ENCODE measurements around the gene TWF1.
A peak's percentile ranks its signal among the peaks of the same experiment; 100 is the strongest.
"Not testable (repeated sequence)": the region's sequence is repeated elsewhere in the genome, so short reads cannot be mapped to it uniquely, and the experiment has no call there.

The TWF1 gene

DNA sequence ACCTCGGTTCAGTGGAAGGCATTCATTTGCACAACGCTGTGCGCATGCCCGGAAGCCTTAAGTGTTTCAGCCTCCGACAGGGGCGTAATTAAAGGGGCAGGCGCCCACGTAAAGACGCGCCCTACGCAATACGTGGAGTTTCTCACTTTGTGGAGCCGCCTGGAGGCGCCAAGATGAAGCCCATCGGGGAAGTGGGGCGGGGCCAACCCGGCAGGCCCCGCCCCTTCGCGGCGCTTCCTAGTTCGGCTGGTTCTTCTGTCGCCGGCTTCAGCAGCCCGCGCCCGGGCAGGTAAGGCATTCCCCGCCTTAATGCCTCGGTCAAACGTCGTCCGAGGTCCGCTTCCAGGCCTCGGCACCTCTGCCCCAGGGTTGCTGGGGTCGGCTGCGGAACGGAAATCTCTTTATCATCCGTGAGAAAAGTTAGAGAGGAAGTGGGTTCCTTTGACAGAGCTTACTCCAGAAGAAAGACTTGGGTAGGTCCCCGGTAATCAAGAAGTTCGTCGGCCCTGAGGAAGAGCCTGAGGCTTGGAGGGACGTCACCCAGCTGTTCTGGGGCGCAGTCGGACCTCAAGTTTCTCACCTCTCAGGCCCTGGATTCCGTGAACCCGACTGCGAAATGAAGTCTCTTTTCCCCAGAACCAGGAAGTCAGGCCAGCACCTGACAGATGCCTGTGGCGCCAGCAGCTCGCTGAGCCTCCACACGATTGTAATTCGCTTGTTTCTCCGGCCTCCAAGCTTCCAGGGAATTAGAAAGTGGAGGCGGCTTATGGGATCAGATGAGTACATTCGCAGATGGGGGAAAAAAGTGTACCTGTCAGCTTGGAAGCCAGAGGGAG lies 47.2 kb downstream of the TWF1 start, which contains the start of the genes IRAK4 and PUS7L:
Gene IRAK4 (plus strand): TSS at position 224 of the 836 bp plus-strand sequence. CDS start 9,161 bp downstream, outside the sequence.
Gene PUS7L (minus strand): TSS at position 63 of the 836 bp plus-strand sequence. CDS start 3,545 bp downstream, outside the sequence.
- H3K36me3 ChIP-seq (ENCODE audit: control insufficient read depth, insufficient read depth, low read length): no peaks in the 10 kb centered on the region
- H3K4me3 ChIP-seq (replicated peaks; ENCODE audit: low read depth, low read length): peak within 1 kb of the TSS; percentile 83
- TF ChIP-seq, protein P1, sequence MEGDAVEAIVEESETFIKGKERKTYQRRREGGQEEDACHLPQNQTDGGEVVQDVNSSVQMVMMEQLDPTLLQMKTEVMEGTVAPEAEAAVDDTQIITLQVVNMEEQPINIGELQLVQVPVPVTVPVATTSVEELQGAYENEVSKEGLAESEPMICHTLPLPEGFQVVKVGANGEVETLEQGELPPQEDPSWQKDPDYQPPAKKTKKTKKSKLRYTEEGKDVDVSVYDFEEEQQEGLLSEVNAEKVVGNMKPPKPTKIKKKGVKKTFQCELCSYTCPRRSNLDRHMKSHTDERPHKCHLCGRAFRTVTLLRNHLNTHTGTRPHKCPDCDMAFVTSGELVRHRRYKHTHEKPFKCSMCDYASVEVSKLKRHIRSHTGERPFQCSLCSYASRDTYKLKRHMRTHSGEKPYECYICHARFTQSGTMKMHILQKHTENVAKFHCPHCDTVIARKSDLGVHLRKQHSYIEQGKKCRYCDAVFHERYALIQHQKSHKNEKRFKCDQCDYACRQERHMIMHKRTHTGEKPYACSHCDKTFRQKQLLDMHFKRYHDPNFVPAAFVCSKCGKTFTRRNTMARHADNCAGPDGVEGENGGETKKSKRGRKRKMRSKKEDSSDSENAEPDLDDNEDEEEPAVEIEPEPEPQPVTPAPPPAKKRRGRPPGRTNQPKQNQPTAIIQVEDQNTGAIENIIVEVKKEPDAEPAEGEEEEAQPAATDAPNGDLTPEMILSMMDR (IDR thresholded peaks at IDR 0.05; ENCODE audit: insufficient read depth, low read length, poor library complexity, severe bottlenecking): peak; percentile 61
- no peaks in the 10 kb centered on the region for H3K27me3 ChIP-seq (replicated peaks; ENCODE audit: control insufficient read depth, insufficient read depth, low read length)
- peak; percentile 99 for DNase-seq (ENCODE audit: extremely low read depth, insufficient read length)

DNA sequence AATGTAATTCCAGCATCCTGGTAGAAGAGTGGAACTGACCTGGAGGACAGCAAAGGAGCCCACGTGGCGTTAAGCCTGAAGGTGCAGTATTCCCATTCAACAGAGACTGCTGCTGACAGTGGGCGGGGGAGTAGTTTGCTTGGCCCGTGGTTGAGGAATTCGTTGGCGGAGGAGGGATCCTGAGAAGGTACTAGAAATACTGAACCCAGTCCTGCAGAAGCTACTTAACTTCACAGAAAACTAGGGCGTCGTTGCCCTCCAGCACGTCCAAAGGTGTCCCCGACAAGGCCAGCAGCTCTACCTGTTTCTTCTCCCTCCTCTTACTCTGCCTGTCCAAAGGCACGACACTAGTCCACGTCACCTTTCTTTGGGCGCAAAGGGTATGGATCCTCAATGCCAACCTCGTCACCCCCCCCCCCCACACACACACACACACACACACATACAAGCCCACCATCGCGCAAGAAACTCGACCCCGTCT lies 47.8 kb downstream of the TWF1 start:
- Histone ChIP-seq H3K27me3 (replicated peaks; ENCODE audit: control insufficient read depth, insufficient read depth, low read length) (no peaks in the 10 kb centered on the region), H3K4me3 (replicated peaks; ENCODE audit: low read depth, low read length) (peak overlapping the region; percentile 83), H3K36me3 (ENCODE audit: control insufficient read depth, insufficient read depth, low read length) (no peaks in the 10 kb centered on the region)
- no peak for DNase-seq (ENCODE audit: extremely low read depth, insufficient read length)
- TF ChIP-seq, protein P1 (IDR thresholded peaks at IDR 0.05; ENCODE audit: insufficient read depth, low read length, poor library complexity, severe bottlenecking): no peak

DNA sequence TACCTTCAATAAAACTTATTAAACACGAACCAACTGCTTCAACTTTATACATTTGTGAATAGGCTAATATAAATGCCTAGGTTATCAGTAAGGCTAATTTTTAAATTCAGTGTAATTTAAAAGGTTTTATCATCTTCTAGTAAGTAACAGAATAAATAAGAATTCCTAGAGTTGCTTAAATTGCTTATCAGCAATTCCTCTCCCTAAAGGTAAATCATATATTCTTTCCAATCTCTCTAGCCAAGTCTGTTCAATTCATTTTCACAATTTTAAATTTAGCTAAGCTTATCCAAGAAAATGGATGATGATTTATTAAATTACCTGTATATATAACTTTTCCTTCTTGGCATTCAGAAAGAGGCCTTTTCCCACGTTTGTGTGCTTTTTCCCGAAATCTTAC lies 52.1 kb downstream of the TWF1 start:
- no peak for DNase-seq (ENCODE audit: extremely low read depth, insufficient read length)
- TF ChIP-seq, protein P1 (IDR thresholded peaks at IDR 0.05; ENCODE audit: insufficient read depth, low read length, poor library complexity, severe bottlenecking): no peak
- H3K36me3 ChIP-seq (ENCODE audit: control insufficient read depth, insufficient read depth, low read length): peaks cover 2% of the 10 kb centered on the region
- no peak overlapping the region for H3K4me3 ChIP-seq (replicated peaks; ENCODE audit: low read depth, low read length)
- H3K27me3 ChIP-seq (replicated peaks; ENCODE audit: control insufficient read depth, insufficient read depth, low read length): no peaks in the 10 kb centered on the region

DNA sequence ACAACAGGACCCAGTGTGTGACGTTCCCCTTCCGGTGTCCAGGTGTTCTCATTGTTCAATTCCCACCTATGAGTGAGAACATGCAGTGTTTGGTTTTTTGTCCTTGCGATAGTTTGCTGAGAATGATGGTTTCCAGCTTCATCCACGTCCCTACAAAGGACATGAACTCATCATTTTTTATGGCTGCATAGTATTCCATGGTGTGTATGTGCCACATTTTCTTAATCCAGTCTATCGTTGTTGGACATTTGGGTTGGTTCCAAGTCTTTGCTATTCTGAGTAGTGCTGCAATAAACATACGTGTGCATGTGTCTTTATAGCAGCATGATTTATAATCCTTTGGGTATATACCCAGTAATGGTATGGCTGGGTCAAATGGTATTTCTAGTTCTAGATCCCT lies 54.8 kb downstream of the TWF1 start:
- not testable (repeated sequence) for H3K27me3 ChIP-seq (replicated peaks; ENCODE audit: control insufficient read depth, insufficient read depth, low read length); DNase-seq (ENCODE audit: extremely low read depth, insufficient read length); H3K4me3 ChIP-seq (replicated peaks; ENCODE audit: low read depth, low read length); H3K36me3 ChIP-seq (ENCODE audit: control insufficient read depth, insufficient read depth, low read length)

DNA sequence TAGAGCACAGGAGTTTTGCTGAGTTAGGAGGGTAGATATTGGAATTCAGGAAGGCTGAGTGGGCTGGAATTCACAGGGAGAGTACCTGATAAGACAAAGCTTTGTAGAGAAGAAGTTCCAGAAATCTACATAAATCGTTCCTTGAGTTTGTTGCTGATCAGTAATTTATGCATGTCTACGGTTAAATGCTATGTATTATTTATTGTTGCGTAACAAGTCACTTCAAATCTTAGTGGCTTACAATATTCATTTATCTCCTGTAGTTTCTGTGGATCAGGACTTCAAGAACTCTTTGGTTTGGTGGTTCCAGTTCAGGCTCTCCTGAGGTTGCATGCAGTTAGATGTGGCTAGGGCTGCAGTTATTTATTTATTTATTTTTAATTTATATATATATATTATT lies 55.3 kb downstream of the TWF1 start:
- no peaks in the 10 kb centered on the region for H3K27me3 ChIP-seq (replicated peaks; ENCODE audit: control insufficient read depth, insufficient read depth, low read length)

DNA sequence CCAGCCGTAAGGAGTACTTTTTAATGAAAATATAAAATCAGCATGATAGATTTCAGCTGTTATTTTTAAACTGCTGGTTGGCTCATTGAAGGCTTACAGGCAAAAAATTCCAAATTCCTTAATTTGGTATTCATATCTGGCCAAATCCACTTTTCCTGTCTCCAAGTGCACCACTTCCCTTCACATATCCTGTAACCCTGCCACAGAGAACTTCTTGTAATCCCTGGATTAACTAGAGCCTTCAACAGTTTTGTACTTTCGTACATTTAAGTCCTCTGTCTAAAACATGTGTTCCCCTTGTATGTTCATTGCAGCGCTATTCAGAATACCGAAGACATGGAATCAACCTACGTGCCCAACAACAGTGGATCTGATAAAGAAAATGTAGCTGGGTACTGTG lies 57.1 kb downstream of the TWF1 start:
- peaks cover 4% of the 10 kb centered on the region for H3K36me3 ChIP-seq (ENCODE audit: control insufficient read depth, insufficient read depth, low read length)
- DNase-seq (ENCODE audit: extremely low read depth, insufficient read length): no peak
- no peak overlapping the region for H3K4me3 ChIP-seq (replicated peaks; ENCODE audit: low read depth, low read length)
- TF ChIP-seq, protein P1 (IDR thresholded peaks at IDR 0.05; ENCODE audit: insufficient read depth, low read length, poor library complexity, severe bottlenecking): no peak
- no peaks in the 10 kb centered on the region for H3K27me3 ChIP-seq (replicated peaks; ENCODE audit: control insufficient read depth, insufficient read depth, low read length)

More for the DNA sequence above, 55.3 kb downstream of the TWF1 start:
- DNase-seq (ENCODE audit: extremely low read depth, insufficient read length): no peak
- H3K36me3 ChIP-seq (ENCODE audit: control insufficient read depth, insufficient read depth, low read length): peaks cover 2% of the 10 kb centered on the region
- H3K4me3 ChIP-seq (replicated peaks; ENCODE audit: low read depth, low read length): no peak overlapping the region
- TF ChIP-seq, protein P1 (IDR thresholded peaks at IDR 0.05; ENCODE audit: insufficient read depth, low read length, poor library complexity, severe bottlenecking): no peak

Measured in GM06990 (cell line).